HG02610 (cell line): Measurements from ENCODE around the gene CHIA.

Source experiments
- ATAC-seq: cut with Tn5 transposase; IDR thresholded peaks from one replicate; pipeline ENCODE4 v1.9.1; 2021; ENCODE audit warnings: mild to moderate bottlenecking, moderate library complexity; ENCODE audit not compliant: unreplicated experiment

Gene CHIA

GRCh38 chr1:111290630-111291029, at the start of gene CHIA:
Gene CHIA, plus strand, starts transcription at chr1:111290851. Its CDS starts 19,617 bp downstream, at chr1:111310468.
- no peak for ATAC-seq

- no peak for ATAC-seq
Observed at GRCh38 chr1:111241797-111242196, 48.9 kb upstream of the CHIA start.

- ATAC-seq = no peak
Observed at GRCh38 chr1:111242805-111243523, 47.7 kb upstream of the CHIA start.

- ATAC-seq = no peak
Observed at GRCh38 chr1:111247125-111247838, 43.4 kb upstream of the CHIA start.

- no peak for ATAC-seq
Observed at GRCh38 chr1:111249960-111250359, 40.7 kb upstream of the CHIA start.

- ATAC-seq = no peak
Observed at GRCh38 chr1:111251570-111251969, 39.1 kb upstream of the CHIA start.

GRCh38 chr1:111252786-111253185, 37.9 kb upstream of the CHIA start:
- ATAC-seq = no peak

- no peak for ATAC-seq
Observed at GRCh38 chr1:111253876-111254275, 36.8 kb upstream of the CHIA start.

GRCh38 chr1:111256988-111257658, 33.5 kb upstream of the CHIA start:
- no peak for ATAC-seq

- ATAC-seq = no peak
Observed at GRCh38 chr1:111267801-111268508, 22.7 kb upstream of the CHIA start.

- ATAC-seq = no peak
Observed at GRCh38 chr1:111269825-111270406, 20.7 kb upstream of the CHIA start.

GRCh38 chr1:111270771-111271463, 19.7 kb upstream of the CHIA start:
- no peak for ATAC-seq

- ATAC-seq = no peak
Observed at GRCh38 chr1:111271464-111271801, 19.2 kb upstream of the CHIA start.

- no peak for ATAC-seq
Observed at GRCh38 chr1:111272081-111272480, 18.6 kb upstream of the CHIA start.

- ATAC-seq = peak; percentile 44
Observed at GRCh38 chr1:111274653-111275052, 16.0 kb upstream of the CHIA start.

GRCh38 chr1:111275079-111275478, 15.6 kb upstream of the CHIA start:
- ATAC-seq = peak; percentile 55

- no peak for ATAC-seq
Observed at GRCh38 chr1:111275780-111276433, 14.7 kb upstream of the CHIA start.

GRCh38 chr1:111279144-111279543, 11.5 kb upstream of the CHIA start:
- ATAC-seq = no peak

GRCh38 chr1:111280267-111280666, 10.4 kb upstream of the CHIA start:
- ATAC-seq = no peak

- no peak for ATAC-seq
Observed at GRCh38 chr1:111281411-111281810, 9.2 kb upstream of the CHIA start.
